Breast epithelium (tissue), 4 donors: ENCODE results near the gene SFT2D3. TPM values are rescaled to one million over a fixed set of nuclear protein-coding genes. Genes with fewer than 3 reads are reported as not detected.

Experiments used
- DNase-seq, 2 donors: peaks; one replicate each; pipeline ENCODE4 v3.0.0-alpha.2; 2019; ENCODE audit warnings: low spot score in 2 of 2
- H3K27ac ChIP-seq, 2 donors: fragments of 200-600 bp; sonication (generic) in 1 of 2; one replicate each; pipeline ENCODE4 v1.5.1; 2016 to 2019; ENCODE audit warnings: mild to moderate bottlenecking in 1 of 2
- H3K27me3 ChIP-seq, 2 donors: fragments of 200-600 bp; sonication (generic) in 1 of 2; one replicate each; pipeline versions ENCODE4 v1.5.1 to v1.6.0; 2017 to 2019; ENCODE audit warnings: control low read depth in 1 of 2, mild to moderate bottlenecking in 1 of 2
- H3K36me3 ChIP-seq: fragments of 200-600 bp; one replicate; pipeline ENCODE4 v1.5.1; 2019
- H3K4me1 ChIP-seq, 2 donors: fragments of 200-600 bp; sonication (generic); one replicate each; pipeline ENCODE4 v1.5.1; 2016 to 2019; ENCODE audit warnings: control low read depth in 1 of 2
- H3K4me3 ChIP-seq, 3 donors: fragments of 200-600 bp; sonication (generic); 1 replicate in 2 of 3; 2 replicates in 1 of 3; pipeline ENCODE4 v1.5.1; 2016 to 2019; ENCODE audit warnings: mild to moderate bottlenecking in 3 of 3, moderate library complexity in 2 of 3
- H3K9me3 ChIP-seq, 2 donors: fragments of 200-600 bp; sonication (generic) in 1 of 2; one replicate each; pipeline ENCODE4 v1.5.1; 2016 to 2019; ENCODE audit warnings: control low read depth in 1 of 2
- POLR2A ChIP-seq: fragments of 450-650 bp; IDR thresholded peaks from one replicate; pipeline ENCODE4 v1.6.1; 2016; ENCODE audit warnings: antibody characterized with exemption, mild to moderate bottlenecking, moderate library complexity
- POLR2AphosphoS5 ChIP-seq, 3 donors: sonication (generic); formaldehyde crosslinking; IDR thresholded peaks; one replicate each; pipeline ENCODE4 v1.6.1; 2017; ENCODE audit warnings: antibody characterized with exemption in 3 of 3
- intact Hi-C: fragments of 100-400 bp; cut with DNase I; formaldehyde crosslinking; loops from one replicate; pipeline ENCODE4 v1.15.1; 2023; ENCODE audit warnings: low total_unique reads
- total RNA-seq, 3 donors: library from RNA; depleted of rRNA; stranded (reverse); fragments of >200 nt; gene quantifications; one replicate each; pipeline ENCODE4 v1.1.0, GENCODE V29; 2016
- TF ChIP-seq, protein P1 (sequence below), 3 donors: fragments of 450-650 bp; IDR thresholded peaks; one replicate each; pipeline ENCODE4 v1.5.1; 2016 to 2017; ENCODE audit warnings: antibody characterized with exemption in 3 of 3, mild to moderate bottlenecking in 3 of 3, moderate library complexity in 3 of 3

SFT2D3 gene
- total RNA-seq, 3 donors from 2014 or later = 9.8 to 12.3 (median 10.9) TPM

DNA sequence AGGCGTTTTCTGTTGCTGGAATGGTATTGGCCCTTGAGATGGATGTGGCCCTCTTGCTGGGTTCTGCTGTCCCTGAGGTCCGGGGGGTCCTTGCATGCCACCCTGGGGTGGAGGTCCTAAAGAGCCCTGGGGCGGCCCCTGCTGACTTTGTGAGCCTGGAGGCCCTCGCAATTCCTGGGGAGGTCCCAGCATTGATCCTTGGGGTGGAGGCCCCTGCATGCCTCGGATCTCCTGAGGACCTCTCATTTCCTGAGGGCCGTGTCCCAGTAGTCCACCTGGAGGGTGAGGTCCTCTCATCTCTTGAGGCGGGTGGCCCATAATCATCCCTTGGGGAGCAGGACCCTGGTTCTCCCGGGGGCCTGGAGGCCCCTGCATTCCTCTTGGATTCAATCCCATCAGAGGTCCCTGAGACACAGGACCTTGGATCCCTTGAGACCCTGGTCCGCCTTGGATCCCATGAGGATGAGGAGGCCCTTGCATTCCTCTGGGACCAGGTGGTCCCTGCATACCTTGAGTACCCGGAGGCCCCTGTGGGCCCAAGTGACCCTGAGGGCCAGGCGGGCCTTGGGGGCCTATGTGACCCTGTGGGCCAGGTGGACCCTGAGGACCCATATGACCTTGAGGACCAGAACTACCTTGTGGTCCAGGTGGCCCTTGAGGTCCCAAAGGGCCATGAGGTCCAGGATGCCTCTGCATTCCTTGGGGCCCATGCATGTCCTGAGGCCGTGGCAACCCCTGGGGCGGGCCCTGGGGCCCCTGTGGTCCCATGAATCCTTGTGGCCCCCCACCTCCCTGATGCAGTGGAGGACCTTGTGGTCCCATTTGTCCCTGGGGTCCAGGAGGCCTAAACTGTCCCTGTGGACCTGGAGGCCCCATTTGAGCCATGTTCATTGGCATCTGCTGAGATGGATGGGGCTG lies 18.3 kb downstream of the SFT2D3 start:
- no peaks in the 10 kb centered on the region for H3K9me3 ChIP-seq
- DNase-seq = no peak
- peaks cover 6% of the 10 kb centered on the region for H3K36me3 ChIP-seq
- intact Hi-C loops = no loop called here
- TF ChIP-seq POLR2AphosphoS5 (IDR thresholded peaks at IDR 0.05) (no peak), POLR2A (no peak)
- TF ChIP-seq, protein P1, sequence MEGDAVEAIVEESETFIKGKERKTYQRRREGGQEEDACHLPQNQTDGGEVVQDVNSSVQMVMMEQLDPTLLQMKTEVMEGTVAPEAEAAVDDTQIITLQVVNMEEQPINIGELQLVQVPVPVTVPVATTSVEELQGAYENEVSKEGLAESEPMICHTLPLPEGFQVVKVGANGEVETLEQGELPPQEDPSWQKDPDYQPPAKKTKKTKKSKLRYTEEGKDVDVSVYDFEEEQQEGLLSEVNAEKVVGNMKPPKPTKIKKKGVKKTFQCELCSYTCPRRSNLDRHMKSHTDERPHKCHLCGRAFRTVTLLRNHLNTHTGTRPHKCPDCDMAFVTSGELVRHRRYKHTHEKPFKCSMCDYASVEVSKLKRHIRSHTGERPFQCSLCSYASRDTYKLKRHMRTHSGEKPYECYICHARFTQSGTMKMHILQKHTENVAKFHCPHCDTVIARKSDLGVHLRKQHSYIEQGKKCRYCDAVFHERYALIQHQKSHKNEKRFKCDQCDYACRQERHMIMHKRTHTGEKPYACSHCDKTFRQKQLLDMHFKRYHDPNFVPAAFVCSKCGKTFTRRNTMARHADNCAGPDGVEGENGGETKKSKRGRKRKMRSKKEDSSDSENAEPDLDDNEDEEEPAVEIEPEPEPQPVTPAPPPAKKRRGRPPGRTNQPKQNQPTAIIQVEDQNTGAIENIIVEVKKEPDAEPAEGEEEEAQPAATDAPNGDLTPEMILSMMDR (IDR thresholded peaks at IDR 0.05) = no peak
- H3K27me3 ChIP-seq = no peaks in the 10 kb centered on the region
- no peaks in the 10 kb centered on the region for H3K4me1 ChIP-seq
- no peak overlapping the region for H3K27ac ChIP-seq
- H3K4me3 ChIP-seq = no peak overlapping the region

DNA sequence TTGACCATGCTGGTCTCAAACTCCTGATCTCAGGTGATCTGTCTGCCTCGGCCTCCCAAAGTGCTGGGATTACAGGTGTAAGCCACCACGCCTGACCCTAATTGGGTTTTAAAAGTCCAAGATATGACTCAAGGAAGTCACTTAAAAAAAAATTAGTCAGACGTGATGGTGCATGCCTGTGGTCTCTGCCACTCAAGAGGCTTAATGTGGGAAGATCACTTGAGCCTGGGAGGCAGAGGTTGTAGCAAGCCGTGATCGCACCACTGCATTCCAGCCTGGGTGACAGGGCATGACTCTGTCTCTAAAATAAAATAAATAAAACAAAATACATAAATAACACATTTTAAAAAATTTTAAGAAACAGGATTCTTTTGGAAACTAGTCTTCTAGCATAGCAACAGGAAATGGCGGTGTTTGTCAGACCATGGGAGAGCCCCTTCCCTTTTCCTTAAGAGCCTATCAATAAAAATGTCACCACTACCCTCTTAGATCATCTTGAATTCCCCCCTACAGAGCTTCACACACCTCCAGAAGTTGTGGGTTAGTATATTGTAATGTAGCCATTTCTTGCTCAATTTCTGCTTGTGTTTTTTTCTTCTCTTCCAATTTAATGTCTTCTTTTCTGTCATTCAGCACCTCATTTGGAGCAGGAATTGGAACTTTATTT lies 20.1 kb downstream of the SFT2D3 start:
- Histone ChIP-seq H3K4me1 (no peaks in the 10 kb centered on the region), H3K4me3 (no peak overlapping the region), H3K9me3 (no peaks in the 10 kb centered on the region), H3K27me3 (no peaks in the 10 kb centered on the region), H3K27ac (no peak overlapping the region), H3K36me3 (peaks cover 6% of the 10 kb centered on the region)
- TF ChIP-seq POLR2A (no peak), POLR2AphosphoS5 (IDR thresholded peaks at IDR 0.05) (no peak)
- TF ChIP-seq, protein P1 (IDR thresholded peaks at IDR 0.05) = no peak
- intact Hi-C loops = no loop called here
- no peak for DNase-seq

DNA sequence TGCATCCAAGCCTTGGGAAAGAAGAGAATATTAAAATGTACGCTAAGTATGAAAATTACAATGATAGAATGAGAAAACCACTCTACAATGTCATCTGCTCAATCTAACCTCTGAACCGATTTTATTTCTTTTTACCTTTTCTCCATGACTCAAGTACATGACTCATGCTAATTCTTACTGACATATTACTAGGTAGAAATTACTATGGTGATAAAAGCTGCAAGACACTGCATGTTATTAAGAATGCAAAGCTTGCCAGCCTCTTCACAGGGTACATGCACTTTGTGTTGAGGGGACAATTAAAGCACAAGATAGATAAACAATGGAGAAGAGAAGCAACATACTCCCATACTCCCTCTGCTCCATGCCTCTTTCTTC lies 20.7 kb downstream of the SFT2D3 start:
- Histone ChIP-seq H3K36me3 (peaks cover 6% of the 10 kb centered on the region), H3K4me3 (no peak overlapping the region), H3K27ac (no peak overlapping the region), H3K9me3 (no peaks in the 10 kb centered on the region), H3K4me1 (no peaks in the 10 kb centered on the region), H3K27me3 (no peaks in the 10 kb centered on the region)
- intact Hi-C loops = no loop called here
- no peak for DNase-seq
- TF ChIP-seq, protein P1 (IDR thresholded peaks at IDR 0.05) = no peak
- TF ChIP-seq POLR2A = no peak
- TF ChIP-seq POLR2AphosphoS5 (IDR thresholded peaks at IDR 0.05) = no peak

DNA sequence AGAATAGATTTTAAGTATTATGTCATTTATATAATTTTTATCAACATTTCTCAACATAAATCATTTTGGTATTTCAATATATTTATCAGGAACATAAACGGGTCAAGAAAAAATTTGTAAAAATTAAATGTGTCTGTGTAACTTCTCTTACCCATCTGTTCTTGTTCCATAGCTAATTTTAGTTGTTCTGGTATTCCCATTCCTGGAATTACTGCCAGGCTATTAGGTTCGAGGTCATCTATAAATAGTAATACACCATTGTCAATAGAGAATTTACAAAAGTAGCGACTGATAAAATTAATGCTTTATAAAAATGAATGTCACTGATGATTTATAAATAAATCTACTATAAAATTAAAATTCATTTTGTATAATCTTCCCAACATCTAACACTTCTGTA lies 21.5 kb downstream of the SFT2D3 start:
- no peaks in the 10 kb centered on the region for H3K9me3 ChIP-seq
- H3K27ac ChIP-seq = no peak overlapping the region
- TF ChIP-seq POLR2A (no peak), POLR2AphosphoS5 (IDR thresholded peaks at IDR 0.05) (no peak)
- TF ChIP-seq, protein P1 (IDR thresholded peaks at IDR 0.05) = no peak
- intact Hi-C loops = no loop called here
- no peaks in the 10 kb centered on the region for H3K27me3 ChIP-seq
- H3K4me3 ChIP-seq = no peak overlapping the region
- H3K4me1 ChIP-seq = no peaks in the 10 kb centered on the region
- peaks cover 6% of the 10 kb centered on the region for H3K36me3 ChIP-seq
- DNase-seq = no peak
